GM12878 (cell line): ENCODE measurements around the gene LRRC8D. TPM values are rescaled to one million over a fixed set of nuclear protein-coding genes. Genes with fewer than 3 reads are reported as not detected.

Experiments
- ATAC-seq: fragments of 200-7000 bp; cut with Tn5 transposase; 3 replicates; pipeline ENCODE4 v1.9.1; 2020; ENCODE audit warnings: mild to moderate bottlenecking, moderate library complexity
- BruUV-seq: library from RNA; stranded (reverse); fragments of 400-500 nt; replicated peaks from 2 replicates; lab custom pipeline; 2021; lab: Mats Ljungman, UMichigan
- CTCF ChIA-PET: fragments of 300-600 bp; sonication (Branson Sonifier 250); formaldehyde crosslinking; extraction: SDS; loops from one replicate; lab custom pipeline; 2021; ENCODE audit warnings: inconsistent platforms; lab: Yijun Ruan, JAX
- POLR2A ChIA-PET: fragments of 350-600 bp; formaldehyde crosslinking; extraction: SDS; loops from one replicate; lab custom pipeline; 2021; ENCODE audit warnings: inconsistent platforms; lab: Charles Lee
- RAD21 ChIA-PET: fragments of 300-600 bp; sonication (Branson Sonifier 250); formaldehyde crosslinking; loops from one replicate; lab custom pipeline; 2023; ENCODE audit warnings: antibody characterized with exemption; ENCODE audit not compliant: unreplicated experiment; lab: Charles Lee
- SMC1A ChIA-PET: fragments of 300-600 bp; sonication (Branson Sonifier 250); formaldehyde crosslinking; loops from one replicate; lab custom pipeline; 2023; ENCODE audit not compliant: unreplicated experiment, uncharacterized antibody; lab: Charles Lee
- DNase-seq: peaks from one replicate; pipeline ENCODE4 v3.0.0-alpha.2; 2011; ENCODE audit warnings: low read depth, low spot score
- FAIRE-seq: peaks from 3 replicates; lab custom pipeline; 2011; peaks lifted over from hg19 to GRCh38; lab: Jason Lieb, UNC
- H2AFZ ChIP-seq: 2 replicates; pipeline ENCODE4 v1.6.0; 2011; ENCODE audit warnings: low read depth, low read length, control low read depth; ENCODE audit not compliant: control insufficient read depth
- H3K27ac ChIP-seq: 2 replicates; pipeline ENCODE4 v1.5.1; 2011; ENCODE audit warnings: control low read depth; ENCODE audit not compliant: control insufficient read depth, insufficient read depth
- H3K27me3 ChIP-seq, 2 experiments: replicated peaks in 1 of 2; 2 replicates each; pipeline versions ENCODE4 v1.6.0 to v1.6.1; 2011; ENCODE audit warnings: low read length in 1 of 2; ENCODE audit not compliant: control insufficient read depth in 2 of 2, insufficient read depth in 2 of 2
- H3K36me3 ChIP-seq, 2 experiments: 2 replicates each; pipeline ENCODE4 v1.5.1; 2011; ENCODE audit warnings: low read length in 1 of 2; ENCODE audit not compliant: control insufficient read depth in 2 of 2, insufficient read depth in 2 of 2
- H3K4me1 ChIP-seq: 2 replicates; pipeline ENCODE4 v1.6.1; 2011; ENCODE audit warnings: mild to moderate bottlenecking, low read length, moderate library complexity, mixed read lengths; ENCODE audit not compliant: control insufficient read depth, insufficient read depth
- H3K4me2 ChIP-seq: 2 replicates; pipeline ENCODE4 v1.6.0; 2011; ENCODE audit warnings: control low read depth; ENCODE audit not compliant: control insufficient read depth, insufficient read depth
- H3K4me3 ChIP-seq: fragments of 200-600 bp; sonication (generic); 2 replicates; pipeline ENCODE4 v1.5.1; 2016
- H3K79me2 ChIP-seq: 2 replicates; pipeline ENCODE4 v1.6.0; 2011; ENCODE audit warnings: low read length; ENCODE audit not compliant: control insufficient read depth, insufficient read depth
- H3K9ac ChIP-seq: 2 replicates; pipeline ENCODE4 v1.8.0; 2011; ENCODE audit warnings: low read length, control low read depth, mixed read lengths; ENCODE audit not compliant: control insufficient read depth, insufficient read depth
- H3K9me3 ChIP-seq: replicated peaks from 3 replicates; pipeline ENCODE4 v1.5.1; 2011; ENCODE audit warnings: mild to moderate bottlenecking, low read length; ENCODE audit not compliant: control insufficient read depth, insufficient read depth
- H4K20me1 ChIP-seq: 2 replicates; pipeline ENCODE4 v1.6.0; 2011; ENCODE audit not compliant: control insufficient read depth, insufficient read depth
- CHD1 ChIP-seq: IDR thresholded peaks from 2 replicates; pipeline ENCODE4 v1.6.1; 2012; ENCODE audit warnings: low read depth, low read length, improper control_type of control experiment
- FOXK2 ChIP-seq: fragments of 450-650 bp; IDR thresholded peaks from 2 replicates; pipeline ENCODE4 v1.6.1; 2017; ENCODE audit warnings: mild to moderate bottlenecking, moderate library complexity
- HDAC2 ChIP-seq: fragments of 200-600 bp; sonication (generic); IDR thresholded peaks from 2 replicates; pipeline ENCODE4 v1.6.1; 2017
- IKZF1 ChIP-seq: fragments of 450-650 bp; conservative IDR thresholded peaks from 2 replicates; pipeline ENCODE4 v1.6.1; 2017; ENCODE audit warnings: antibody characterized with exemption, mild to moderate bottlenecking
- IRF4 ChIP-seq: IDR thresholded peaks from 2 replicates; pipeline ENCODE4 v1.6.1; 2011; ENCODE audit warnings: low read depth, low read length
- JUNB ChIP-seq: IDR thresholded peaks from 2 replicates; pipeline ENCODE4 v1.6.1; 2016; ENCODE audit warnings: antibody characterized with exemption, mild to moderate bottlenecking
- MEF2A ChIP-seq: IDR thresholded peaks from 2 replicates; pipeline ENCODE4 v1.6.1; 2011; ENCODE audit warnings: low read depth, mild to moderate bottlenecking, low read length, moderate library complexity; ENCODE audit not compliant: insufficient read depth
- MXI1 ChIP-seq: fragments of 150-350 bp; IDR thresholded peaks from 2 replicates; pipeline ENCODE4 v1.6.1; 2011; ENCODE audit warnings: low read depth, mild to moderate bottlenecking, inconsistent platforms, low read length, improper control_type of control experiment
- NBN ChIP-seq: fragments of 450-650 bp; IDR thresholded peaks from 2 replicates; pipeline ENCODE4 v1.6.1; 2016
- NFYA ChIP-seq: IDR thresholded peaks from 2 replicates; pipeline ENCODE4 v1.6.1; 2011; ENCODE audit warnings: low read depth, mild to moderate bottlenecking, low read length, improper control_type of control experiment, borderline replicate concordance
- NR2C2 ChIP-seq: IDR thresholded peaks from 2 replicates; pipeline ENCODE4 v1.6.1; 2011; ENCODE audit warnings: borderline replicate concordance, low read depth; ENCODE audit not compliant: control insufficient read depth, insufficient read length
- PAX5 ChIP-seq: IDR thresholded peaks from 2 replicates; pipeline ENCODE4 v1.6.1; 2011; ENCODE audit warnings: low read depth, low read length, borderline replicate concordance
- POLR2A ChIP-seq: IDR thresholded peaks from 2 replicates; pipeline ENCODE4 v1.6.1; 2011; ENCODE audit warnings: low read depth, mild to moderate bottlenecking, low read length
- RAD21 ChIP-seq: IDR thresholded peaks from 2 replicates; pipeline ENCODE4 v1.6.1; 2011; ENCODE audit warnings: mild to moderate bottlenecking, low read depth, low read length, moderate library complexity; ENCODE audit not compliant: insufficient read depth
- REST ChIP-seq: IDR thresholded peaks from 2 replicates; pipeline ENCODE4 v1.6.1; 2012; ENCODE audit warnings: mild to moderate bottlenecking, low read depth, low read length
- WGBS: methylation state at CpG from one replicate; pipeline ENCODE4 v1.1.6; 2016; ENCODE audit warnings: low lambda C conversion rate; ENCODE audit not compliant: insufficient replicate concordance, insufficient coverage; ENCODE audit errors: missing lambda C conversion rate; 5-methylcytosine and 5-hydroxymethylcytosine counted together
- in situ Hi-C: fragments of 300-500 bp; cut with MboI; formaldehyde crosslinking; loops from 9 replicates; pipeline ENCODE4 v1.14.3; 2018; ENCODE audit warnings: mixed read lengths
- intact Hi-C: fragments of 100-400 bp; cut with micrococcal nuclease; formaldehyde crosslinking; loops from one replicate; pipeline ENCODE4 v1.14.2; 2022; ENCODE audit not compliant: unreplicated experiment
- polyA plus RNA-seq, 11 experiments: library from polyadenylated mRNA; depleted of rRNA in 4 of 11; unstranded in 6 of 11; stranded (reverse) in 5 of 11; fragments of >200 nt; fragmentation: Nextera tagmentation in 4 of 11; fragmentation: Illumina TruSeq in 1 of 11; extraction: Ambion mirVana in 4 of 11; extraction: Trizol in 1 of 11; gene quantifications; 1 replicate in 1 of 11; 2 replicates in 10 of 11; pipeline versions ENCODE4 v1.2.1 to v1.2.3, GENCODE V29; 2011 to 2016; ENCODE audit warnings: inconsistent platforms in 2 of 11, missing spikeins in 2 of 11, low read depth in 1 of 11
- total RNA-seq, 4 experiments: library from RNA; depleted of rRNA in 3 of 4; stranded (reverse); fragments of >200 nt in 3 of 4; fragmentation: Illumina TruSeq in 1 of 4; extraction: Trizol in 1 of 4; gene quantifications; 2 replicates each; pipeline versions ENCODE4 v1.2.1 to v1.2.3, GENCODE V29; 2013 to 2021

Gene LRRC8D
- total and polyA plus RNA-seq, 10 of the 15 experiments (the other 5 are each of a cell fraction or from before 2014, with no cell fraction given), result 5.6 to 44.1 (median 26.8) TPM

DNA sequence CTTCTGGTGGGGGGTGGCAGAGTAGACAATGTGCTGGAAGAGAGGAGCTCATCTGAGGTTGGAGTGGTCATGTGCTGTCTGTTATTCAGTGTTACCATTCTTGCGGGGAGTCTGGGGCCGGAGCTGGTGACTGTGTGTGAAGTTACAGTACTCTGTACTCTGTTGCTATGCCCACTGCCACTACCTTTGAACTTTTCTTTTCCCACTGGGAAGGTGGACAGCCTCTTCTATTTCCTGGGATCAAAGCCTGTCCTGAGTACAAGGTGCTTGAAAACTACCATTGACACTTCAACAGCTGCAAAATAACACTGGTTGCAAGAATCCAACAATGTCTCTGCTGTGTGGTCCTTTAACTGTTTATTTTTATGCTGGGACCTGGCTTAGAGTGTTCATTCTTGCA, 107.7 kb downstream of the LRRC8D start:
- WGBS, result 100% methylated on average over 2 of the region's 2 CpGs
- ChIA-PET RAD21 (no interaction called here), SMC1A (no interaction called here), POLR2A (interaction anchor here (0.5 kb wide), 1 partner anchor 147 kb away, joined by 3 read pairs; no protein-coding TSS in a partner anchor), CTCF (no interaction called here)
- Histone ChIP-seq H3K9ac (no peak overlapping the region), H3K9me3 (peaks cover 2% of the 10 kb centered on the region; the same call in 2 of the 3 replicates), H3K27me3 (no peaks in the 10 kb centered on the region), H3K4me1 (0 out of 2 replicates have a peak, but pooled peaks cover 4% of the 10 kb centered on the region), H3K79me2 (no peaks in the 10 kb centered on the region), H3K36me3 (peaks cover 0 to 6% of the 10 kb centered on the region in 2 experiments; a peak in 2 of 4 replicates), H2AFZ (no peak overlapping the region), H3K27ac (no peak overlapping the region), H3K4me3 (no peak overlapping the region), H4K20me1 (no peaks in the 10 kb centered on the region), H3K4me2 (no peak overlapping the region)
- ATAC-seq (no peak), FAIRE-seq (no peak), DNase-seq (no peak)
- TF ChIP-seq POLR2A (no peak), MEF2A (no peak), RAD21 (no peak), FOXK2 (no peak)
- intact Hi-C loops, result no loop called here
- BruUV-seq, result no TSS peak
- in situ Hi-C loops, result no loop called here

GRCh38 chr1:89929467-89930063, 108.7 kb downstream of the LRRC8D start:
- H3K79me2 ChIP-seq, result no peaks in the 10 kb centered on the region
- H3K27ac ChIP-seq, result no peak overlapping the region
- POLR2A ChIA-PET, result no interaction called here
- no peak overlapping the region for H3K9ac ChIP-seq
- WGBS, result 100% methylated on average over 6 of the region's 6 CpGs
- no TSS peak for BruUV-seq
- in situ Hi-C loops, result no loop called here
- no peaks in the 10 kb centered on the region for H4K20me1 ChIP-seq
- intact Hi-C loops, result no loop called here
- no peaks in the 10 kb centered on the region for H3K27me3 ChIP-seq
- H3K4me1 ChIP-seq, result 0 out of 2 replicates have a peak, but pooled peaks cover 4% of the 10 kb centered on the region
- ATAC-seq (no peak), FAIRE-seq (no peak), DNase-seq (no peak)
- no peak overlapping the region for H3K4me2 ChIP-seq
- H3K9me3 ChIP-seq, result no peaks in the 10 kb centered on the region
- RAD21 ChIA-PET, result no interaction called here
- SMC1A ChIA-PET, result no interaction called here
- CTCF ChIA-PET, result no interaction called here
- H2AFZ ChIP-seq, result no peak overlapping the region
- peaks cover 3 to 10% of the 10 kb centered on the region in 2 experiments; a peak in 2 of 4 replicates for H3K36me3 ChIP-seq
- TF ChIP-seq JUNB, result no peak
- no peak for TF ChIP-seq MXI1
- TF ChIP-seq IKZF1, result no peak
- TF ChIP-seq REST, result no peak
- TF ChIP-seq CHD1, result no peak
- no peak for TF ChIP-seq NFYA
- TF ChIP-seq HDAC2, result no peak
- TF ChIP-seq NR2C2, result no peak
- no peak for TF ChIP-seq NBN
- no peak for TF ChIP-seq PAX5
- no peak for TF ChIP-seq IRF4
- no peak overlapping the region for H3K4me3 ChIP-seq
